Skeletal muscle satellite cell (primary cell): ENCODE data around the gene PPP2R5C.
A peak's percentile ranks its signal among the peaks of the same experiment; 100 is the strongest.
"Not testable (repeated sequence)": the region's sequence is repeated elsewhere in the genome, so short reads cannot be mapped to it uniquely, and the experiment has no call there.

ENCODE experiments used
- H3K27me3 ChIP-seq: 2 replicates; pipeline ENCODE4 v1.7.0; 2013; ENCODE audit warnings: low read length; ENCODE audit not compliant: control insufficient read depth, insufficient read depth
- H3K36me3 ChIP-seq: 2 replicates; pipeline ENCODE4 v1.7.0; 2013; ENCODE audit warnings: mild to moderate bottlenecking, control low read depth, low read length; ENCODE audit not compliant: insufficient read depth
- H3K4me1 ChIP-seq: 2 replicates; pipeline ENCODE4 v1.7.0; 2013; ENCODE audit warnings: low read length; ENCODE audit not compliant: control insufficient read depth, insufficient read depth
- H3K4me2 ChIP-seq: 2 replicates; pipeline ENCODE4 v1.7.0; 2013; ENCODE audit warnings: mild to moderate bottlenecking, low read length
- H3K4me3 ChIP-seq: 2 replicates; pipeline ENCODE4 v1.7.0; 2013; ENCODE audit warnings: low read length
- H3K9ac ChIP-seq: 2 replicates; pipeline ENCODE4 v1.7.0; 2013; ENCODE audit warnings: mild to moderate bottlenecking, low read depth, low read length, moderate library complexity
- H3K9me3 ChIP-seq: replicated peaks from 2 replicates; pipeline ENCODE4 v1.7.0; 2013; ENCODE audit warnings: mild to moderate bottlenecking, control low read depth, low read length

The PPP2R5C gene

GRCh38 chr14:101730157-101730556 is 31.4 kb upstream of the PPP2R5C start:
- not testable (repeated sequence) for H3K36me3 ChIP-seq, H3K9ac ChIP-seq, H3K9me3 ChIP-seq, H3K4me2 ChIP-seq, H3K4me3 ChIP-seq
- Histone ChIP-seq H3K4me1 (peaks cover 11% of the 10 kb centered on the region), H3K27me3 (peaks cover 17% of the 10 kb centered on the region)

DNA sequence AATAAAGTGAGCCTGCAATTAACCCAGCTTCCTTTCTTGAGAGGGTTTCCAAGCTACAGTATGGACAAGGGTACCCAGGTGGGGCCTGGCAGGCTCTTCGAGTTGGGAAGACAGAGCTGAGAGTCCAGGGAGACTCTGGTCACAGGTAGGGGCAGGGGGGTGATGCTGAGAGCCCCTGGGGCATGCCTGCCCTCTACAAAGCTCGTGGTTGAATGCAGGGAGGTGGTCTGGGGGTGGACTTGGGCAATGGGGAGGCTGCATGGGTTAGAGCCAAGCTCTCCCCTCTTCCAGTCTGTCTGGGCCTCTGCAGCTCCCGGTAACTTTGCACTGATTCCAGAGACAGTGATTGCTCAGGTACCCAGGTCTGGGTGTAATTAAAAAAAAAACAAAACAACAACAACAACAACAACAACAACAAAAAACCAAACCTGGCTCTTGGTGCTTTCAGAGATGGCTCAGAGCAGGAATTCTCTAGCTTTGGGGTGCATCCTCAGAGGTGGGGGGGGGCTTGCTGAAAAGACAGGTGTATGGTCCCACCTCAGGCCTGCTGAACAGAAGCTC is 30.8 kb upstream of the PPP2R5C start:
- peaks cover 17% of the 10 kb centered on the region for H3K27me3 ChIP-seq
- no peak overlapping the region for H3K9ac ChIP-seq
- peak overlapping the region; percentile 55 for H3K4me2 ChIP-seq
- no peaks in the 10 kb centered on the region for H3K9me3 ChIP-seq
- H3K4me1 ChIP-seq: peaks cover 11% of the 10 kb centered on the region
- H3K4me3 ChIP-seq: no peak overlapping the region
- no peaks in the 10 kb centered on the region for H3K36me3 ChIP-seq

DNA sequence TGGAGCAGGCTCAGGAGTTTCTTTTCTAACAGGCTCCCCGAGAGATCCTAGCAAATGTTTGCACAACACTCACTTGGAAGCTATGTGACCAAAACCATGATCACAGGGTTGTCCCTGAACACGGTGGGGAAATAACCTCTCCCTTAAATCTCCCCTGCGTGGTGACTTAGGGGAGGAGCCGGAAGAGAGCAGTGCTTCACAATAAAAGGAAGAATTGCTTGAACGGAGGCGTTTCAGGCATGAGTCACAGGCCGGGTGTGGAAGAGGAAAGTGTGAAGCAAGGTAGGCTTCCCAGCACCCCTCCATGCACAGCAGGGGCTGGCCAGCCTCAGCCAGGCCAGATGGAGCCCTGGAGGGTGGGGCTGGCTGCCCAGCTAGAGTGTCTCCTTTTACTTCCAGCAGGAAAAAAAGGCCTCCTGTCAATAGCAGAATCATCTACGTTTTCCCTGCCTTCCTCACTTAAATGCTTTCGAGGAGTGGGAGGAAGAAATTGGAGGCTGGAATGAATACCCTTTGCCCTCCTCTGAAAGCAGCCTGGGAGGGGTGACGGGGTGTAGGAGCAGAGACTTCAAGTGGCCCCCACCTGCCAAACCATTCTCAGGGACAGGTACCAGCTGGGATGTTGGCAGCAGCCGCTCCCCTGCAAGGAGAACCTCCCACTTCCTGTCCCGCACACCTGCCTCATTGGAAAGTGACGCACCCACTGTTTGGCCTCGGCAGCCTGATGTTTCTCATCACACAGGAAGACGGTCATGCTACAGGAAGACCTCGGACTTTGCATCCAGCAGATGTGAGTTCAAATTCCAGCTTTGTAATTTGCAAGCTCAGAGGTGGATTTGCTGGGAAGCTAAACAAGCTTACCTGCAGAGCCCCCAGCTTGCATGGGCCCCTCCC is 30.1 kb upstream of the PPP2R5C start:
- peaks cover 17% of the 10 kb centered on the region for H3K27me3 ChIP-seq
- H3K9me3 ChIP-seq: no peaks in the 10 kb centered on the region
- no peaks in the 10 kb centered on the region for H3K36me3 ChIP-seq
- H3K4me1 ChIP-seq: peaks cover 11% of the 10 kb centered on the region
- no peak overlapping the region for H3K4me3 ChIP-seq
- peak overlapping the region; percentile 55 for H3K4me2 ChIP-seq
- H3K9ac ChIP-seq: no peak overlapping the region

GRCh38 chr14:101732118-101732517 is 29.4 kb upstream of the PPP2R5C start:
- H3K36me3 ChIP-seq: no peaks in the 10 kb centered on the region
- H3K9ac ChIP-seq: no peak overlapping the region
- H3K4me2 ChIP-seq: no peak overlapping the region
- H3K27me3 ChIP-seq: peaks cover 17% of the 10 kb centered on the region
- H3K9me3 ChIP-seq: no peaks in the 10 kb centered on the region
- H3K4me3 ChIP-seq: no peak overlapping the region
- H3K4me1 ChIP-seq: peaks cover 11% of the 10 kb centered on the region

DNA sequence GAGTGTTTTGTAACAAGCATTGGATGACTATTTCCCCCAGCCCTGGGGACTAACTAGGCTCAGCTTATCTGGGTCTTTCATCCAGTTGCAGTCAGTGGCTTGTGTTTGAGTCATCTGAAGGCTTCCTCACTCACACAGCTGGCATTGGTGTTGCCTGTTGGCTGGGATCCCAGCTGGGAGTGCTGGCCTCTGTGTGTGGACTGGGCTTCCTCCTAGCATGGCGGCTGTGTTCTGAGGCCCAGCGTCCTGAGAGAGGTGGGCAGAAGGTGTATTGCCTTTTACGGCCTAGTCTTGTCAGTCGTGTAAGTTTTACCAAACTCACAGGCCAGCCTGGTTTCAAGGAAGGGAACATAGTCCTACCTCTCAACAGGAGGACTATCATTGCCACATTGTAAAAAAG is 28.3 kb upstream of the PPP2R5C start:
- H3K36me3 ChIP-seq: no peaks in the 10 kb centered on the region
- no peak overlapping the region for H3K9ac ChIP-seq
- H3K27me3 ChIP-seq: peaks cover 19% of the 10 kb centered on the region
- H3K4me1 ChIP-seq: peaks cover 11% of the 10 kb centered on the region
- no peak overlapping the region for H3K4me3 ChIP-seq
- H3K9me3 ChIP-seq: no peaks in the 10 kb centered on the region
- no peak overlapping the region for H3K4me2 ChIP-seq

- H3K4me2 ChIP-seq: no peak overlapping the region
- no peak overlapping the region for H3K9ac ChIP-seq
- H3K4me1 ChIP-seq: peaks cover 11% of the 10 kb centered on the region
- H3K9me3 ChIP-seq: no peaks in the 10 kb centered on the region
- H3K27me3 ChIP-seq: peaks cover 21% of the 10 kb centered on the region
- H3K36me3 ChIP-seq: no peaks in the 10 kb centered on the region
- H3K4me3 ChIP-seq: no peak overlapping the region
These were observed 27.2 kb upstream of the PPP2R5C start for GRCh38 chr14:101734246-101734847.

DNA sequence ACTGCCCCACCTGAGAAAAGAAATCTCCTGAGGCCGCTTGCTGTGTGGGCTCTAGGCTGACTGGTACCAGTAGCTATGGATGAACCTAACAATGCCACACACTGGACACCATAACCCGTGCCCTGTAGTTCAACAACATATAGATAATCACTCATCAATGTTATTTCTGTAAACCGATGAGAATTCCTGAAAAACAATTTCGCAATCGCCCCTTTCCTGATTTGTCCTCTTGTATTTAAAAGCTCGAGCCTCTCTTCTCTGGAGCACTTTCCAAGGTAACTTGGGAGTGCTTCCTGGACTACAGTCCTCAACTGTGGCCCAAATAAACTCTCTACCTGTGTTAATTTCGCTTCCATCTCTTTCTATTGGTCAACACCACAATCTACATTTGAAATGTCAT is 26.1 kb upstream of the PPP2R5C start:
- Histone ChIP-seq H3K4me3 (no peak overlapping the region), H3K4me2 (no peak overlapping the region), H3K27me3 (peaks cover 23% of the 10 kb centered on the region), H3K36me3 (no peaks in the 10 kb centered on the region), H3K9ac (no peak overlapping the region), H3K4me1 (peaks cover 11% of the 10 kb centered on the region), H3K9me3 (no peaks in the 10 kb centered on the region)

GRCh38 chr14:101736071-101736470 is 25.4 kb upstream of the PPP2R5C start:
- H3K9ac ChIP-seq: no peak overlapping the region
- peaks cover 8% of the 10 kb centered on the region for H3K4me1 ChIP-seq
- no peaks in the 10 kb centered on the region for H3K36me3 ChIP-seq
- H3K4me3 ChIP-seq: no peak overlapping the region
- H3K9me3 ChIP-seq: peaks cover under 1% of the 10 kb centered on the region
- H3K27me3 ChIP-seq: peaks cover 23% of the 10 kb centered on the region
- no peak overlapping the region for H3K4me2 ChIP-seq

DNA sequence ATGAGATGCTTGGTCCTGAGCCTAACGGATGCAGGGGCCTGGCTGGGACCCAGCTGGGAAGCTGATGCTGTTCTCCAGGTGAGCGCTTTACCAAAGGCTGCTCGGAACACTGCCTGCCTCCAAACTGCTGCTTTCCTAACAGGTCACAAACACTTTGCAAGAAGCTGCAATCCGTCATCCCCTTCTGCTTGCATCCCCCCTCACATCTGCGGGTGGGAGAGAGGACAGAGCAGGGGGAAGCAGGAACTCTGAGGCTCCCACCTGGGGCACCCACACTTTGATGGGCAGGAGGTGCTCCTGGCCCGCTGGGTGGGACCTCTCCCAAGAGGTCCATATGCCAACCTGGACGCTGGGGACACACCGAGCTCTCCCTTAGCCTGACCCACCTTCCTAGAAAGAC is 24.9 kb upstream of the PPP2R5C start:
- no peaks in the 10 kb centered on the region for H3K36me3 ChIP-seq
- H3K4me3 ChIP-seq: no peak overlapping the region
- no peak overlapping the region for H3K4me2 ChIP-seq
- H3K4me1 ChIP-seq: peaks cover 2% of the 10 kb centered on the region
- no peak overlapping the region for H3K9ac ChIP-seq
- H3K27me3 ChIP-seq: peaks cover 23% of the 10 kb centered on the region
- peaks cover 3% of the 10 kb centered on the region for H3K9me3 ChIP-seq

DNA sequence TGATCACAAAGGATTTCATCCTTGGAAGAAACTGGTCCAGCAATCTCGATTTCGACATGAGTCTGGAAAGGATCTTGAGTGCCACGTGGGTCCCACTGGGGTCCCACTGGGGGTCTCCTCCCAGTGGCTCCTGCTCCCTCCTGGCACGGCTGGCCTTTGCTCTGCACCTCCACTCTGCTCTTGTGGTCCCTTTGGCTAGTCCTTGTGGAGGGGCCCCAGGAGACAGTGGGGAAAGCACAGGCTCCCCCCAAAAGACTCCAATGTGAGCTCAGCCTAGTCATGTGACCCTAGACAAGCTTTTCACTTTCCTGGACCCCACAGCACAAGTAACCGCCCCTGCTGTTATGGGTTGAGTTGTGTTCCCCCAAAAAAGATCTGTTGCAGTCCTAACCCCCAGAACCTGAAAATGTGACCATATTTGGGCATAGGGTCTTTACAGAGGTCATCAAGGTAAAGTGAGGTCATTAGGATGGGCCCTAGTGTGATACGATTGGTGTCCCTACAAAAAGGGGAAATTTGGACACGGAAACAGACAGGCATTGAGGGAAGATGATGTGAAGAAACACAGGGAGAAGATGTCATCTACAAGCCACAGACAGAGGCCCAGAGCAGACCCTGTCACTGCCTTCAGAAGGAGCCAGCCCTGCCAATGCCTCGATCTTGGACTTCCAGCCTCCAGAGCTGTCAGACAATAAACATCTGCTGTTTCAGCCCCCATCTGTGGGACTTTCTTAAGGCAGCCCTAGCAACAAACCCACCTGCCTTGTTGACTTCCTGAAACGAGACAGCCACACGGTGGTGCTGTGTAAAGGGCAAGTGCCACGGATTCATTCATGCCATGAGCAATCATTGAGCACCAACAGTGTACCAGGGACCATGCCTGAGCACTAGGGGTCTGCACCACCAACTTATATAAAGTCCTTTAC is 23.8 kb upstream of the PPP2R5C start:
- Histone ChIP-seq H3K36me3 (no peaks in the 10 kb centered on the region), H3K9me3 (peaks cover 3% of the 10 kb centered on the region), H3K4me2 (no peak overlapping the region), H3K4me3 (no peak overlapping the region), H3K9ac (no peak overlapping the region), H3K4me1 (no peaks in the 10 kb centered on the region), H3K27me3 (peaks cover 23% of the 10 kb centered on the region)

DNA sequence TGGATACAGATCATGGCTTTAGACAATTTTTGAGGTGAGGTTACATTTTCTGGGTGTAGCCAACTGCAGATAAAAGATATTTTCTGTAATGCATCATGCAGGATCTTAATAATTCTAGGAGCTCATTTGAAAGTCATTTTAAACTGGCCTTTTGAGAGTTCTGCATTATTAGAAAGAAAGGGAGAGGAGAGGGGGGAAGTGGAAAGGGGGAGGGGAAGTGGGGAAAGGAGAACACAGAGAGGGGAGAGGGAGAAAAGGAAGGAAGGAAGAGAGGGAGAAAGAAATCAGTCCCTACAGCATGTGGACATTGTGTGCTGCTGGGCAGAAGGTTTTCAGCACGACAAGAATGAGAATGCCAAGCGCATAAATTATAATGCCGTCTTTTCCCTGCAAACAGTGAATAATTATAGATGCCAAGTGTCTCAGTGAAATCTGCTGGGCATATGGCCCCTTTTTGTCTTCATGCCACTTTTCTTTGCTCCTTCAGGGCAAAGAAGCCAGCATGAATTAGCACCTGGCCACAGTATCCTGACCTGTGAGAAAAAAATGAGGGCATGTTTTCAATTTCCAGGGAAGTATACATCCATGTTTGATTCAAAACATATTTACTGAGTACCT is 22.7 kb upstream of the PPP2R5C start:
- H3K36me3 ChIP-seq: no peaks in the 10 kb centered on the region
- peaks cover 3% of the 10 kb centered on the region for H3K9me3 ChIP-seq

More for the DNA sequence above, 22.7 kb upstream of the PPP2R5C start:
- Histone ChIP-seq H3K9ac (no peak overlapping the region), H3K27me3 (peaks cover 25% of the 10 kb centered on the region), H3K4me1 (no peaks in the 10 kb centered on the region), H3K4me2 (no peak overlapping the region), H3K4me3 (no peak overlapping the region)
